ENCODE measurements around the gene PRG3.

- TF ChIP-seq CTCF (IDR thresholded peaks at IDR 0.05) (no peak), POLR2A (IDR thresholded peaks at IDR 0.05) (no peak)
Observed at GRCh38 chr11:57360991-57361390, 20.0 kb downstream of the PRG3 start.
